Psoas muscle (tissue), 8 donors: Measurements from ENCODE around the gene SYT14. TPM values are rescaled to one million over a fixed set of nuclear protein-coding genes. Genes with fewer than 3 reads are reported as not detected.
"Not testable (repeated sequence)": the region's sequence is repeated elsewhere in the genome, so short reads cannot be mapped to it uniquely, and the experiment has no call there.

Experiments
- ATAC-seq, 4 donors: fragments of 200-7000 bp; cut with Tn5 transposase; one replicate each; pipeline ENCODE4 v1.9.1; 2020; ENCODE audit warnings: moderate library complexity in 3 of 4, mild to moderate bottlenecking in 2 of 4
- DNase-seq, 2 donors: peaks; one replicate each; pipeline ENCODE4 v3.0.0-alpha.2; 2020
- H3K27ac ChIP-seq: fragments of 200-600 bp; one replicate; pipeline ENCODE4 v1.8.0; 2022
- H3K27me3 ChIP-seq, 3 donors: fragments of 200-600 bp in 1 of 3; one replicate each; pipeline versions ENCODE4 v1.6.1 to v1.8.0; 2013 to 2022; ENCODE audit warnings: low read length in 2 of 3, mild to moderate bottlenecking in 2 of 3, moderate library complexity in 1 of 3; ENCODE audit not compliant: insufficient read depth in 3 of 3
- H3K36me3 ChIP-seq, 2 donors: fragments of 200-600 bp in 1 of 2; one replicate each; pipeline versions ENCODE4 v1.6.1 to v1.8.0; 2013 to 2022; ENCODE audit warnings: low read depth in 1 of 2, mild to moderate bottlenecking in 1 of 2, moderate library complexity in 1 of 2; ENCODE audit not compliant: insufficient read depth in 1 of 2
- H3K4me1 ChIP-seq: fragments of 200-600 bp; one replicate; pipeline ENCODE4 v1.8.0; 2022
- H3K4me3 ChIP-seq: fragments of 200-600 bp; one replicate; pipeline ENCODE4 v1.8.0; 2022; ENCODE audit warnings: mild to moderate bottlenecking
- H3K9me3 ChIP-seq: fragments of 200-600 bp; one replicate; pipeline ENCODE4 v1.8.0; 2022
- CTCF ChIP-seq: fragments of 200-600 bp; IDR thresholded peaks from one replicate; pipeline ENCODE4 v1.8.0; 2022; ENCODE audit warnings: antibody characterized with exemption
- WGBS, 3 donors: extraction: QIAGEN DNeasy Blood & Tissue Kit; methylation state at CpG; one replicate each; pipeline versions ENCODE4 v1.1.6 to v1.1.7; 2013; 5-methylcytosine and 5-hydroxymethylcytosine counted together
- intact Hi-C, 2 donors: fragments of 100-400 bp; cut with DNase I; formaldehyde crosslinking; loops; one replicate each; pipeline versions ENCODE4 v1.11.0 to v1.14.2; 2022
- long read RNA-seq, 2 donors: library from polyadenylated mRNA; unstranded; transcript quantifications; one replicate each; pipeline ENCODE4 v2.0.0, GENCODE V29; 2021
- polyA plus RNA-seq, 3 donors: library from polyadenylated mRNA; stranded (reverse); fragments of 200-250 nt; gene quantifications; one replicate each; pipeline ENCODE4 v1.2.3, GENCODE V29; 2013
- total RNA-seq, 4 donors: library from RNA; stranded (reverse); fragmentation: NEBNext Ultra II Directional in 2 of 4; extraction: Animal tissue kit (Norgen Biotek cat#: 25700) in 2 of 4; gene quantifications; one replicate each; pipeline versions ENCODE4 v1.2.1 to v1.2.4, GENCODE V29; 2021 to 2023
- donor health status: healthy with polysubstance abuse.
- donor health status: DM: no; HTN: no; CAD: no; lungs with moderate emphysema.
- donor health status: Bipolar disorder and iron deficiency.
- donor health status: healthy.
- donor health status: DM: yes; HTN: yes; CAD: no.
- donor health status: DM: no; HTN: no; CAD: no.
- donor health status: DM: no; HTN: no; CAD: no.
- donor health status: DM: yes; HTN: yes; CAD: no.

The SYT14 gene
- total RNA-seq (under 1 TPM in 2 of 4 donors, not detected in 2; 0.06 to 0.18 TPM), polyA plus RNA-seq (under 1 TPM in 2 of 3 donors, not detected in 1; under 0.01 to 0.01 TPM)
- long read RNA-seq, donor 1 = 0 reads
- long read RNA-seq, donor 2 = 0 reads

GRCh38 chr1:209937996-209938959, at the start of gene SYT14:
SYT14 (plus strand) TSS chr1:209938217; CDS start chr1:209938265, 48 bp downstream.
- peaks cover 2 to 46% (median 7%) of the 10 kb centered on the region in 3 donors for H3K27me3 ChIP-seq
- peak in 1 of 2 donors; percentile 21 for DNase-seq
- H3K4me3 ChIP-seq = no peak within 1 kb of the TSS
- intact Hi-C loops = no loop called here
- no peak for TF ChIP-seq CTCF
- ATAC-seq = no peak
- 1 to 3% (median 2%) methylated on average over 44 to 98 of the region's 98 CpGs for WGBS, 3 donors
- H3K36me3 ChIP-seq = no peaks in the 10 kb centered on the region
- no peak within 1 kb of the TSS for H3K27ac ChIP-seq
- no peaks in the 10 kb centered on the region for H3K4me1 ChIP-seq
- no peaks in the 10 kb centered on the region for H3K9me3 ChIP-seq

GRCh38 chr1:209888291-209889076, 49.5 kb upstream of the SYT14 start:
- H3K27ac ChIP-seq, intact Hi-C loops, H3K4me1 ChIP-seq, H3K36me3 ChIP-seq, H3K4me3 ChIP-seq, ATAC-seq, DNase-seq, H3K9me3 ChIP-seq: not testable (repeated sequence)
- H3K27me3 ChIP-seq = peaks cover 0 to 11% (median 8%) of the 10 kb centered on the region in 3 donors
- 79 to 85% (median 84%) methylated on average over 25 to 31 of the region's 31 CpGs for WGBS, 3 donors

- intact Hi-C loops = no loop called here
- 89 to 96% (median 94%) methylated on average over 31 to 35 of the region's 35 CpGs for WGBS, 3 donors
- DNase-seq = no peak
Measured at GRCh38 chr1:209889077-209889418, 49.0 kb upstream of the SYT14 start.

GRCh38 chr1:209890641-209891330, 47.2 kb upstream of the SYT14 start:
- Histone ChIP-seq H3K27me3 (peaks cover 0 to 5% (median 5%) of the 10 kb centered on the region in 3 donors), H3K36me3 (no peaks in the 10 kb centered on the region), H3K27ac (no peak overlapping the region), H3K4me3 (no peak overlapping the region), H3K4me1 (no peaks in the 10 kb centered on the region), H3K9me3 (no peaks in the 10 kb centered on the region)
- DNase-seq = no peak
- TF ChIP-seq CTCF = no peak
- intact Hi-C loops = no loop called here
- 51 to 63% (median 58%) methylated on average over 3 of the region's 3 CpGs for WGBS, 3 donors
- no peak for ATAC-seq

More at GRCh38 chr1:209889077-209889418, 49.0 kb upstream of the SYT14 start:
- TF ChIP-seq CTCF = no peak
- Histone ChIP-seq H3K27me3 (peaks cover 0 to 11% (median 8%) of the 10 kb centered on the region in 3 donors), H3K4me1 (no peaks in the 10 kb centered on the region), H3K36me3 (no peaks in the 10 kb centered on the region), H3K9me3 (no peaks in the 10 kb centered on the region), H3K27ac (no peak overlapping the region), H3K4me3 (no peak overlapping the region)
- ATAC-seq = no peak
